ACHN (cell line): ENCODE results near the gene PARP11.

Experiments used
- DNase-seq: peaks from one replicate; pipeline ENCODE4 v3.0.0-alpha.2; 2015
- in situ Hi-C: cut with HindIII; loops from 2 replicates; pipeline ENCODE4 v1.10.0; 2017; ENCODE audit warnings: low sequenced_read_pairs, low pct_ligation_motif_present, low pct_unique_long_range_greater_than_20kb

The PARP11 gene

GRCh38 chr12:3835914-3836313 is 37.3 kb downstream of the PARP11 start:
- in situ Hi-C loops, result no loop called here
- no peak for DNase-seq

- DNase-seq, result no peak
- in situ Hi-C loops, result no loop called here
Observed at GRCh38 chr12:3834774-3835173, 38.4 kb downstream of the PARP11 start.

- no peak for DNase-seq
- in situ Hi-C loops, result no loop called here
Observed at GRCh38 chr12:3833670-3834310, 39.4 kb downstream of the PARP11 start.

- in situ Hi-C loops, result no loop called here
- DNase-seq, result no peak
Observed at GRCh38 chr12:3832738-3833137, 40.5 kb downstream of the PARP11 start.

GRCh38 chr12:3828888-3829287 is 44.3 kb downstream of the PARP11 start:
- in situ Hi-C loops, result no loop called here
- DNase-seq, result no peak

- in situ Hi-C loops, result no loop called here
- DNase-seq, result no peak
Observed at GRCh38 chr12:3827301-3828000, 45.7 kb downstream of the PARP11 start.

- in situ Hi-C loops, result loop anchor here (25.0 kb wide), 2 partner anchors 509 to 684 kb away; no protein-coding TSS in a partner anchor
Observed at GRCh38 chr12:3821441-3821840, 51.8 kb downstream of the PARP11 start.

GRCh38 chr12:3820122-3820521 is 53.1 kb downstream of the PARP11 start:
- DNase-seq, result peak; percentile 56
- in situ Hi-C loops, result loop anchor here (25.0 kb wide), 2 partner anchors 508 to 683 kb away; no protein-coding TSS in a partner anchor

More at GRCh38 chr12:3821441-3821840, 51.8 kb downstream of the PARP11 start:
- DNase-seq, result no peak

GRCh38 chr12:3816266-3816665 is 56.9 kb downstream of the PARP11 start:
- no peak for DNase-seq
- in situ Hi-C loops, result loop anchor here (25.0 kb wide), 2 partner anchors 504 to 679 kb away; no protein-coding TSS in a partner anchor

GRCh38 chr12:3815094-3815766 is 58.0 kb downstream of the PARP11 start:
- DNase-seq, result no peak
- in situ Hi-C loops, result loop anchor here (25.0 kb wide), 2 partner anchors 503 to 678 kb away; no protein-coding TSS in a partner anchor

GRCh38 chr12:3810540-3810939 is 62.7 kb downstream of the PARP11 start:
- in situ Hi-C loops, result loop anchor here (25.0 kb wide), 2 partner anchors 498 to 673 kb away; no protein-coding TSS in a partner anchor
- no peak for DNase-seq

- no peak for DNase-seq
- in situ Hi-C loops, result loop anchor here (25.0 kb wide), 2 partner anchors 498 to 673 kb away; no protein-coding TSS in a partner anchor
Observed at GRCh38 chr12:3810016-3810370, 63.2 kb downstream of the PARP11 start.

- in situ Hi-C loops, result loop anchor here (25.0 kb wide), 2 partner anchors 497 to 672 kb away; no protein-coding TSS in a partner anchor
- DNase-seq, result no peak
Observed at GRCh38 chr12:3809357-3810015, 63.7 kb downstream of the PARP11 start.

- in situ Hi-C loops, result loop anchor here (25.0 kb wide), 2 partner anchors 493 to 668 kb away; no protein-coding TSS in a partner anchor
- no peak for DNase-seq
Observed at GRCh38 chr12:3805077-3805476, 68.1 kb downstream of the PARP11 start.

GRCh38 chr12:3803865-3804472 is 69.2 kb downstream of the PARP11 start:
- peak; percentile 75 for DNase-seq
- in situ Hi-C loops, result loop anchor here (25.0 kb wide), 2 partner anchors 492 to 667 kb away; no protein-coding TSS in a partner anchor

- in situ Hi-C loops, result loop anchor here (25.0 kb wide), 2 partner anchors 490 to 665 kb away; no protein-coding TSS in a partner anchor
- no peak for DNase-seq
Observed at GRCh38 chr12:3802721-3803120, 70.5 kb downstream of the PARP11 start.

- in situ Hi-C loops, result no loop called here
- peak; percentile 10 for DNase-seq
Observed at GRCh38 chr12:3797531-3798048, 75.6 kb downstream of the PARP11 start.
